HG03196 (cell line): Measurements from ENCODE around the gene TRMT1L.

ENCODE experiments used
- ATAC-seq: cut with Tn5 transposase; IDR thresholded peaks from one replicate; pipeline ENCODE4 v1.9.1; 2021; ENCODE audit not compliant: unreplicated experiment

Gene TRMT1L

GRCh38 chr1:185132534-185132933 is 24.2 kb downstream of the TRMT1L start:
- ATAC-seq, result no peak

- no peak for ATAC-seq
Observed at GRCh38 chr1:185129708-185130107, 27.0 kb downstream of the TRMT1L start.

GRCh38 chr1:185112356-185112755 is 44.4 kb downstream of the TRMT1L start:
- no peak for ATAC-seq

DNA sequence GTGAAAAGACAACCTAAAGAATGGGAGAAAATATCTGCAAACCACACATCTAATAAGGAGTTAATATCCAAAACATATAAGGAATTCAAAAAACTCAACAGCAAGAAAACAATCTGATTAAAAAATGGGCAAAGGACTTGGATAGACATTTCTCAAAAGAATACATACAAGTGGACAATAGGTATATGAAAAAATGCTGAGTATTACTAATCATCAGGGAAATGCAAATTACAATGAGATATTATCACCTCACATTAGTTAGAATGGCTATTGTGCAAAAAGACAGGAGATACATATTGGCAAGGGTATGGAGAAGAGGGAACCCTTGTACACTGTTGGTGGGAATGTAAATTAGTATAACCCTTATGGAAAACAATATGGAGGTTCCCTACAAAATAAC is 44.9 kb downstream of the TRMT1L start:
- ATAC-seq, result no peak

- ATAC-seq, result no peak
Observed at GRCh38 chr1:185110145-185110544, 46.6 kb downstream of the TRMT1L start.

- ATAC-seq, result no peak
Observed at GRCh38 chr1:185108321-185108720, 48.4 kb downstream of the TRMT1L start.

- ATAC-seq, result no peak
Observed at GRCh38 chr1:185105121-185105520, 51.6 kb downstream of the TRMT1L start.

DNA sequence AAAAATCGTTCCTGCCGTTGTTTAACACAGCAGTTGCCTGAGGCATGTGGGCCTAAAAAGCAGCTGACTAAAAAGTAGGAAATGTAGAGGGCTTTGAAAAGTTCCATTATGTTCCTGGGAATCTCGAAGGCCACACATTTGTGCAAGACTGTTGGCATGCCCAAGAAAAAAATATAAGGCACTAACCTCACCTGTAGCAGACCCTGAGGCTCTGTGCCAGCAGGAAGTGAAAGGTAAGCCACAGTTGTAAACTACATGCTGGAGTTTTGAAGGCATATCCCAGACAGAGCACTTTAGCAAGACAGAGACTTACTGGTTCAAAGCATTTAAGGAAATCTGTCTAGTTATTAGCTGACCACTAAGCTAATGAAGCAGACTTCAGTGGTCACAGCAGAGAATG is 52.7 kb downstream of the TRMT1L start:
- no peak for ATAC-seq

GRCh38 chr1:185096531-185096930 is 60.2 kb downstream of the TRMT1L start:
- no peak for ATAC-seq

GRCh38 chr1:185094761-185095160 is 62.0 kb downstream of the TRMT1L start:
- ATAC-seq, result no peak

- ATAC-seq, result no peak
Observed at GRCh38 chr1:185091480-185091879, 65.3 kb downstream of the TRMT1L start.

DNA sequence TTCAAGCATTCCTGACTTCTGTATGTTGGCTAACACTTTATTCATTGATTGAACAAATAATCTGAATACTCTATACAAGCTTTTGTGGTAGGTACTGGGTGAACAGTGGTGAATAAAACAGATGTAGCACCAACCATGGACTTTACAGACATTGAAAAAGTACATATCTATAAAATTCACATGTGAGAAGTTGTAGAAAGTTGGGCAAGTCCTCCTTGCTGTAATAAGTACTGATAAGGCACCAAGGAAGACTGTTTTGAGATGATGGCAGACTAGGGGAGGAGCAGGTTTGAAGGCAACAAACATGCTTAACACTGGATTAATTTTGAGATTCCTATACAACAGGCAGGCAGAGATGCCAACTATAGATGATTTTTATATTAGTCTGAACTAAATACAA is 69.0 kb downstream of the TRMT1L start:
- no peak for ATAC-seq

DNA sequence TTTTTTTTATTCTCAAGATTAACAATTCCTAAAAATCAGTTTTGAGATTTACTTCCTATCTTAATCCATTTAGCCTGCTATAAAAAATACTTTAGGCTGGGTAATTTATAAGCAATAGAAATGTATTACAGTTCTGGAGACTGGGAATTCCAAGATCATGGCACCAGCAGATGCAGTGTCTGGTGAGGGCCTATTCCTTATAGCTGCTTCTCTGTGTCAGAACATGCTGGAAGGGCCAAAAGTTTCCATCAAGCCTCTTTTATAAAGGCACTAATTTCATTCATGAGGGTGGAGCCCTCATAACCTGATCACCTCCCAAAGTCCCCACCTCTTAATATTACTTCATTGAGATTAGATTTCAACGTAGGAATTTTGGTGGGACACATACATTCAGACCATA is 69.7 kb downstream of the TRMT1L start:
- no peak for ATAC-seq

DNA sequence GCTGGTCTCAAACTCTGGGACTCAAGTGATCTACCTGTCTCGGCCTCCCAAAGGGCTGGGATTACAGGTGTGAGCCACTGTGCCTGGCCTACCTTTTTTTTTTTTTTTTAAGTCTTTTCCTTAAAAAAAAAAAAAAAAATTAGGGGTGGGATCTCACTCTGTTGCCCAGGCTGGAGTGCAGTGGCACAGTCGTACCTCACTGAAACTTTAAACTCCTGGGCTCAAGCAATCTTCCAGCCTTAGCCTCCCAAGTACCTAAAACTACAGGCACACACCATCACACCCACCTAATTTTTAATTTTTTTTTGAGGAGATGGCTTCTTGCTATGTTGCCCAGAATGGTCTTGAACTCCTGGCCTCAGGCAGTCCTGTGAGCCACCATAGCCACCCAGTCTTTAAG is 72.9 kb downstream of the TRMT1L start:
- ATAC-seq, result no peak

GRCh38 chr1:185080422-185080821 is 76.3 kb downstream of the TRMT1L start:
- ATAC-seq, result no peak

- ATAC-seq, result no peak
Observed at GRCh38 chr1:185077374-185077773, 79.4 kb downstream of the TRMT1L start.

- ATAC-seq, result no peak
Observed at GRCh38 chr1:185075476-185075875, 81.3 kb downstream of the TRMT1L start.

DNA sequence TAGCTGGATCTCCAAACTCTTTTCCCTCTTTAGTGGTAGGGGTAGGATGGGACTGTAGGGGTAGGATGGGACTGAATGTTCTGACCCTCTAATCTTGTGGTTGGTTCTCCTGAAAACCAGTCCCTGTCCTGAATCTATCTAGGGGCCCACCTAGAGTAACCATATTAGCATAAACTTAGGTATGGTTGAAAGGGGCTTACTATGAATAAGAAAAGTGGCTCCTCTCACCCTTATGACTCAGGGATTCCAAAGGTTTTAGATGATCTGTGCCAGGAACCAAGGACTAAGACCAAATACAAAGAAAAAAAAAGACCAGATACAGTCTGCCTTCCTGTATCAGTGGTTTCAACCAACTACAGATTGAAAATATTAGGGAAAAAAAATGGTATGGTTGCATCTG is 82.4 kb downstream of the TRMT1L start:
- ATAC-seq, result no peak

GRCh38 chr1:185073725-185074124 is 83.0 kb downstream of the TRMT1L start:
- no peak for ATAC-seq

GRCh38 chr1:185070051-185070450 is 86.7 kb downstream of the TRMT1L start:
- ATAC-seq, result no peak

- ATAC-seq, result no peak
Observed at GRCh38 chr1:185069202-185069772, 87.5 kb downstream of the TRMT1L start.

GRCh38 chr1:185068341-185068740 is 88.4 kb downstream of the TRMT1L start:
- no peak for ATAC-seq
